Neural crest cell (in vitro differentiated cells): ENCODE measurements around the gene ZNF804B. TPM values are rescaled to one million over a fixed set of nuclear protein-coding genes. Genes with fewer than 3 reads are reported as not detected.

ENCODE experiments used
- DNase-seq: peaks from one replicate; pipeline ENCODE4 v3.0.0; 2021; ENCODE audit warnings: low read depth, mixed read lengths, low spot score
- H3K27ac Mint-ChIP-seq: one replicate; pipeline ENCODE4 v1.8.0; 2021; ENCODE audit warnings: mild to moderate bottlenecking, mixed read lengths; ENCODE audit not compliant: unreplicated experiment
- H3K27me3 Mint-ChIP-seq: 2 replicates; pipeline ENCODE4 v1.8.0; 2021; ENCODE audit warnings: low read depth, mild to moderate bottlenecking, mixed read lengths
- H3K36me3 Mint-ChIP-seq: 2 replicates; pipeline ENCODE4 v1.8.0; 2021; ENCODE audit warnings: low read depth, mild to moderate bottlenecking, mixed read lengths
- H3K4me1 Mint-ChIP-seq: 2 replicates; pipeline ENCODE4 v1.8.0; 2021; ENCODE audit warnings: mixed read lengths
- H3K4me3 Mint-ChIP-seq: one replicate; pipeline ENCODE4 v1.8.0; 2021; ENCODE audit warnings: mild to moderate bottlenecking, mixed read lengths
- H3K9me3 Mint-ChIP-seq: 2 replicates; pipeline ENCODE4 v1.8.0; 2021; ENCODE audit warnings: mixed read lengths
- CTCF ChIP-seq: fragments of 200-600 bp; sonication (generic); conservative IDR thresholded peaks from 2 replicates; pipeline ENCODE4 v1.5.0; 2021; ENCODE audit warnings: antibody characterized with exemption, mild to moderate bottlenecking
- total RNA-seq: library from RNA; stranded (reverse); gene quantifications from 2 replicates; pipeline ENCODE4 v1.2.1, GENCODE V29; 2021

The ZNF804B gene
- total RNA-seq, 1 donor from 2014 or later, result not detected

DNA sequence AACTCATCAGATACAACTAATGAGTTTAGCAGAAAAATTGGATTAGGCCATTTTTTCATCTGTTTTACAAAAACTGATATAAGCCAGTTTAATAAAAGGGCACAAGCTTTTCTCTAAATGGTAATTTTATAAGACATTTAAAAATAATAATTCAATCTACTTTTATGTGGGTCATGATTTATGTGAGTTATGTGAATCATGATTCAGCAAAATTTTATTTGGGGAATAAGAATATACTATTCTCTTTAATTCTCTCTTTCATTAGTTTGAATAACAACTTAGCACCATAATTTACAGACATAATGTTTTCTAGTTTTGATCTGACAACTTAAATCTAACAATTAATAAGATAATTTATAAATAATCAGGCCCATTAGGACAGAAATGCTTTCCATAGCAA, 99.8 kb downstream of the ZNF804B start:
- no peak for TF ChIP-seq CTCF
- Mint-ChIP-seq H3K36me3 (no peaks in the 10 kb centered on the region), H3K9me3 (peaks cover 3% of the 10 kb centered on the region), H3K27me3 (no peaks in the 10 kb centered on the region), H3K27ac (no peak overlapping the region), H3K4me1 (no peaks in the 10 kb centered on the region), H3K4me3 (no peak overlapping the region)
- DNase-seq, result no peak

DNA sequence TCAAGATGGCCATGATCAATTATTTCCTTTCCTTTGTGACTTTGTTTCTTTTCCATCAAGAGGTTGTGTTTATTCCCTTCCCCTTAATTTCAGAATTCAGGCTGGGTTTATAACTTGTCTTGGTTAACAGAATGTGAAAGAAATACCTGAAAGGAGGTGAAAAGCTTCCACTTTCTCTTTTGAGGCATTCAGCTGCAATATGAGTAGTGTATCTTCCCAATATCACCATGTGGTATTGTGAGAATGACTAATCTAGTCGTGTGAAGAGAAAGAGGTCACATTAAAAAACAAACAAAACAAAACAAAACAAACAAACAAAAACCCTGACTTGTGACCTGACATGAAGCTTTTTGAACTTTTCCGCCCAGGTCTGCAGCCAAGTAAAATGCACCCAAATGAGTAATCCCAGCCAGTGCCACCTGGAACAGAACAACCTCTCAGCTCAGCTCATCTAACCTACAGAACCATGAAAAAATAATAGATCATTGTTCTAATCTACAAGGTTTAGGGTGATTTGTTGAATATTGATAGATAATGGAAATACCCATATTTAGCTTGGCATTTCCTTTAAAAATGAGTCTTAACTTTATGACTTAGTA, 106.9 kb downstream of the ZNF804B start:
- Mint-ChIP-seq H3K9me3 (peaks cover 6% of the 10 kb centered on the region), H3K27me3 (no peaks in the 10 kb centered on the region), H3K4me1 (no peaks in the 10 kb centered on the region), H3K4me3 (no peak overlapping the region), H3K36me3 (no peaks in the 10 kb centered on the region), H3K27ac (no peak overlapping the region)
- no peak for TF ChIP-seq CTCF
- no peak for DNase-seq

DNA sequence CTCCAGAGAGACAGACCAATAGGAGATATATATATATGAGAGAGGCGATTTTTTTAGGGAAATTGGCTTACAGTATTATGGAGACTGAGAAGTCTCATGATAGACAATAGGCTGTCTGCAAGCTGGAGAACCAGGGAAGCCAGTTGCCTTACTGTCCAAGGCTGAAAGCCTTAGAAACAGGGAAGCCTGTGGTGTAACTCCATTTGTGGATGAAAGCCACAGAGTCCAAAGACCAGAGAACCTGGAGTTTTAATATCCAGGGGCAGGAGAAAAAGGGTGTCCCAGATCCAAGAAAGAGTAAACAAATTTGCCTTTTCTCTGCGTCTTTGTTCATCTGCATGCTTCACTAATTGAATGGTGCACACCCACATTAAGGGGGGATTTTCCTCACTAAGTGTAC, 107.7 kb downstream of the ZNF804B start:
- Mint-ChIP-seq H3K9me3 (peaks cover 9% of the 10 kb centered on the region), H3K36me3 (no peaks in the 10 kb centered on the region), H3K27ac (no peak overlapping the region), H3K4me1 (no peaks in the 10 kb centered on the region), H3K4me3 (no peak overlapping the region), H3K27me3 (no peaks in the 10 kb centered on the region)
- DNase-seq, result no peak
- no peak for TF ChIP-seq CTCF

GRCh38 chr7:88868456-88868855, 109.0 kb downstream of the ZNF804B start:
- no peak overlapping the region for H3K27ac Mint-ChIP-seq
- H3K27me3 Mint-ChIP-seq, result no peaks in the 10 kb centered on the region
- peaks cover 9% of the 10 kb centered on the region for H3K9me3 Mint-ChIP-seq
- TF ChIP-seq CTCF, result no peak
- no peaks in the 10 kb centered on the region for H3K36me3 Mint-ChIP-seq
- DNase-seq, result no peak
- H3K4me3 Mint-ChIP-seq, result no peak overlapping the region
- H3K4me1 Mint-ChIP-seq, result no peaks in the 10 kb centered on the region

DNA sequence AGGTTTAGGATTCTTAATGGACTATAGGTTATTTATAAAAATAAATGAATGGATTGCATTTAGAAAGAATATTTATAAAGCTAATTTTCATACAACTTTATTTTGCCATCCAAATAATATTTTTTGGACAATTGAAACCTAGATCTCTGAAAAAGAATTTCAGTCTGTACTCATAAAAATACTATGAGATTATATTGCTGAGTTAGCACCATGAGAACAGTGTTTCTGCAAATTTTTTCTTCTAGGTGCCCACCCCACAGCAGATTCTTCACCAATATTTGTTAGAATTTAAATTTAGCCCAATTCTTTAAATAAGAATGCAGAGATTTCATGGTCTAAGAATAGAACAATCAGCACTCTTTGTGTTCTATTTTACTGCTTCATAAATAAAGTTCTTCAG, 121.6 kb downstream of the ZNF804B start:
- no peaks in the 10 kb centered on the region for H3K9me3 Mint-ChIP-seq
- no peak for DNase-seq
- no peak for TF ChIP-seq CTCF
- no peaks in the 10 kb centered on the region for H3K4me1 Mint-ChIP-seq
- no peak overlapping the region for H3K4me3 Mint-ChIP-seq
- H3K27me3 Mint-ChIP-seq, result no peaks in the 10 kb centered on the region
- no peaks in the 10 kb centered on the region for H3K36me3 Mint-ChIP-seq
- no peak overlapping the region for H3K27ac Mint-ChIP-seq
